Measurements from ENCODE around the gene OLFM2. TPM values are rescaled to one million over a fixed set of nuclear protein-coding genes. Genes with fewer than 3 reads are reported as not detected.

OLFM2 gene
- polyA plus RNA-seq, 1 experiment = 4.8 TPM

- Histone ChIP-seq H3K9me3 (ENCODE audit: control insufficient read depth, insufficient read depth, low read length) (no peaks in the 10 kb centered on the region; the same call in 1 of the 2 replicates), H3K4me3 (ENCODE audit: low read depth, low read length) (peak within 1 kb of the TSS; percentile 87), H3K27ac (ENCODE audit: low read depth, low read length) (peak within 1 kb of the TSS; percentile 31), H3K27me3 (ENCODE audit: control insufficient read depth, insufficient read depth, low read length) (no peaks in the 10 kb centered on the region)
- peak; percentile 52 for TF ChIP-seq CTCF (IDR thresholded peaks at IDR 0.05; ENCODE audit: low read depth, low read length)
- CTCF ChIA-PET = interaction anchor here (0.5 to 1.5 kb wide), 6 partner anchors 9 to 416 kb away, joined by 3 to 7 read pairs (median 4); no protein-coding TSS in a partner anchor
- peak; percentile 94 for DNase-seq (ENCODE audit: low read depth, low spot score)
- POLR2A ChIA-PET = no interaction called here
These were observed 101.4 kb downstream of the OLFM2 start, which contains the start of gene PIN1 for GRCh38 chr19:9834726-9835506. Gene PIN1, plus strand, starts transcription at chr19:9835318. Its CDS starts 27 bp downstream, at chr19:9835345.

DNA sequence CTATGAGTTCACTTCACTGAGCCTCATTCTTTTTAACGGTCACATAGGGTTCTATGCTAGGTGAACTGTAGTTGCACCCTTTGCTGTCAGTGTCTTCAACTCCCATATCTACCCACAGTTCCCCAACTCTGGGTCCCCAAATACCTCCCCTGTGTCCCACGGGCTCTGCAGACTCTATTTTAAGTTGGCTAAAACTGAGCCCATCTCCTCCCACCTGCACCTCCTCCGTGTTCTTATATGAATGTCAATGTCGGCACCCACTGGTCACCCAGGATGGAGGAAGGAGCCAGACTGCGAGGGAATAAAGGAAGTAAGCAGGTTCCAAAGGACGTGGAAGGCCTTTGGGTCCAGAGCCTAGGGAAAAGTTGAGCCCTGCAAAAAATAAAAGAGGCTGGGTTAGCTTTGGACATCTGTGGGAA lies 102.0 kb downstream of the OLFM2 start:
- CTCF ChIA-PET = interaction anchor here (0.5 to 1.5 kb wide), 4 partner anchors 9 to 63 kb away, joined by 3 to 7 read pairs (median 6); no protein-coding TSS in a partner anchor
- H3K9me3 ChIP-seq (ENCODE audit: control insufficient read depth, insufficient read depth, low read length) = no peaks in the 10 kb centered on the region; the same call in 1 of the 2 replicates
- no peak for DNase-seq (ENCODE audit: low read depth, low spot score)
- H3K27me3 ChIP-seq (ENCODE audit: control insufficient read depth, insufficient read depth, low read length) = no peaks in the 10 kb centered on the region
- no peak for TF ChIP-seq CTCF (IDR thresholded peaks at IDR 0.05; ENCODE audit: low read depth, low read length)
- POLR2A ChIA-PET = no interaction called here
- peak overlapping the region; percentile 87 for H3K4me3 ChIP-seq (ENCODE audit: low read depth, low read length)
- no peak overlapping the region for H3K27ac ChIP-seq (ENCODE audit: low read depth, low read length)

DNA sequence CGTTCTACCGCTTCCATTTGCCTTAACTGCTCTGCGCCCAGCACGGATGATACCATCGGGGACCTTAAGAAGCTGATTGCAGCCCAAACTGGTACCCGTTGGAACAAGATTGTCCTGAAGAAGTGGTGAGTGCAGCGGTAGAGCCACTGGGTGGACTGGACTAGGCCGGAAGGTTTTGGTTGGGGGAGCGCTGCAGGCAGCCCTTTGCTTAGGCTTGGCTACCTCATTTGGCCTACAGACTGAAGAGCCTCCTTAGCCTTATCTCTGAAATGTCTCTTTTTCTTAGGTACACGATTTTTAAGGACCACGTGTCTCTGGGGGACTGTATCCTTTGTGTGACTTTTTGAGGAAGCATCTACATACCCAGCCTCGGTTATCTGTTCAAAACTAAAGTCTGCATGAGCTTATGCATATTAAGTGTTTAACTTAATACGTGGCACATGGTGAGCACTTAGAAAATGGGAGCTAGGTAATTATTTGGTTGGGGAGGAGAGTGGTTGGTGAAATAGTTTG lies 107.7 kb downstream of the OLFM2 start:
- ChIA-PET POLR2A (interaction anchor here (1.6 kb wide), 1 partner anchor 10 kb away, joined by 8 read pairs; the partner anchor contains the start of gene FBXL12), CTCF (interaction anchor here (0.6 to 2.8 kb wide), 4 partner anchors 11 to 1553 kb away, joined by 3 to 7 read pairs (median 3); no protein-coding TSS in a partner anchor)
- H3K27ac ChIP-seq (ENCODE audit: low read depth, low read length) = peak overlapping the region; percentile 11
- H3K27me3 ChIP-seq (ENCODE audit: control insufficient read depth, insufficient read depth, low read length) = no peaks in the 10 kb centered on the region
- no peak for DNase-seq (ENCODE audit: low read depth, low spot score)
- TF ChIP-seq CTCF (IDR thresholded peaks at IDR 0.05; ENCODE audit: low read depth, low read length) = no peak
- H3K9me3 ChIP-seq (ENCODE audit: control insufficient read depth, insufficient read depth, low read length) = no peaks in the 10 kb centered on the region; the same call in 1 of the 2 replicates
- H3K4me3 ChIP-seq (ENCODE audit: low read depth, low read length) = peak overlapping the region; percentile 95

GRCh38 chr19:9827289-9828238 lies 108.8 kb downstream of the OLFM2 start, which contains the start of gene UBL5:
Gene UBL5, plus strand, starts transcription at chr19:9827918. Its CDS starts 420 bp downstream, at chr19:9828338.
- POLR2A ChIA-PET = interaction anchor here (0.6 to 1.6 kb wide), 3 partner anchors 9 to 401 kb away, joined by 4 to 8 read pairs (median 8); partner anchors contain the start of gene FBXL12
- DNase-seq (ENCODE audit: low read depth, low spot score) = no peak

More at GRCh38 chr19:9827289-9828238, 108.8 kb downstream of the OLFM2 start, which contains the start of gene UBL5:
- Histone ChIP-seq H3K27ac (ENCODE audit: low read depth, low read length) (peak within 1 kb of the TSS; percentile 11), H3K27me3 (ENCODE audit: control insufficient read depth, insufficient read depth, low read length) (no peaks in the 10 kb centered on the region), H3K4me3 (ENCODE audit: low read depth, low read length) (peak within 1 kb of the TSS; percentile 95), H3K9me3 (ENCODE audit: control insufficient read depth, insufficient read depth, low read length) (no peaks in the 10 kb centered on the region; the same call in 1 of the 2 replicates)
- CTCF ChIA-PET = interaction anchor here (0.9 to 2.8 kb wide), 5 partner anchors 12 to 202 kb away, joined by 3 to 8 read pairs (median 3); no protein-coding TSS in a partner anchor
- no peak for TF ChIP-seq CTCF (IDR thresholded peaks at IDR 0.05; ENCODE audit: low read depth, low read length)
